Measurements from ENCODE around the gene PPP3CA.

GRCh38 chr4:101198682-101199339 lies 148.5 kb downstream of the PPP3CA start:
- no peak for TF ChIP-seq CTCF (conservative IDR thresholded peaks at IDR 0.05; ENCODE audit: low read depth, low read length)
- TF ChIP-seq EZH2 (IDR thresholded peaks at IDR 0.05; ENCODE audit: low read length, unreplicated experiment), result no peak
